ENCODE results near the gene NRP1.

NRP1 gene

DNA sequence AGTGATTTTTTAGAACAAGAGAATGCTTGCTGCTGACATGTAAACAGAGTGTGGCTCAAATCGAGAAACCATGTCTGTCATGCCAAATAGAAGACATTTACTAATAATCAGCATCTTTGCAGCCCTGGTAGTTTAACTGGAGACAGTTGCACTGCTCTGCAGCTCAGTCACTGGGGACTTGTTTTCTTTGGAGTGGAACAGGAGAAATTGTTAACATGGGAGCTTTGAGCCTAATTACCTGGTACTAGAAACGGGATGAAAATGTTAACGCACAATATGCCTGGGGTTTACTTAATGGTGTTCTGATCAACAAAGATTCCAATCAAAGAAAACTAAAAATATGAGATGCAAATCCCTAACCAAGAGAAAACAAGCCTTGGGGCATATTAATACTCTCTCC is 153.5 kb downstream of the NRP1 start:
- H3K27me3 ChIP-seq (replicated peaks; ENCODE audit: control insufficient read depth, insufficient read depth, low read length): no peaks in the 10 kb centered on the region; the same call in 1 of the 2 replicates
- no peak overlapping the region for H3K4me3 ChIP-seq (replicated peaks; ENCODE audit: low read depth, low read length)
- DNase-seq (ENCODE audit: extremely low read depth, insufficient read length): no peak
- H3K36me3 ChIP-seq (ENCODE audit: control insufficient read depth, insufficient read depth, low read length): no peaks in the 10 kb centered on the region
- TF ChIP-seq, protein P1, sequence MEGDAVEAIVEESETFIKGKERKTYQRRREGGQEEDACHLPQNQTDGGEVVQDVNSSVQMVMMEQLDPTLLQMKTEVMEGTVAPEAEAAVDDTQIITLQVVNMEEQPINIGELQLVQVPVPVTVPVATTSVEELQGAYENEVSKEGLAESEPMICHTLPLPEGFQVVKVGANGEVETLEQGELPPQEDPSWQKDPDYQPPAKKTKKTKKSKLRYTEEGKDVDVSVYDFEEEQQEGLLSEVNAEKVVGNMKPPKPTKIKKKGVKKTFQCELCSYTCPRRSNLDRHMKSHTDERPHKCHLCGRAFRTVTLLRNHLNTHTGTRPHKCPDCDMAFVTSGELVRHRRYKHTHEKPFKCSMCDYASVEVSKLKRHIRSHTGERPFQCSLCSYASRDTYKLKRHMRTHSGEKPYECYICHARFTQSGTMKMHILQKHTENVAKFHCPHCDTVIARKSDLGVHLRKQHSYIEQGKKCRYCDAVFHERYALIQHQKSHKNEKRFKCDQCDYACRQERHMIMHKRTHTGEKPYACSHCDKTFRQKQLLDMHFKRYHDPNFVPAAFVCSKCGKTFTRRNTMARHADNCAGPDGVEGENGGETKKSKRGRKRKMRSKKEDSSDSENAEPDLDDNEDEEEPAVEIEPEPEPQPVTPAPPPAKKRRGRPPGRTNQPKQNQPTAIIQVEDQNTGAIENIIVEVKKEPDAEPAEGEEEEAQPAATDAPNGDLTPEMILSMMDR (IDR thresholded peaks at IDR 0.05; ENCODE audit: insufficient read depth, low read length, poor library complexity, severe bottlenecking): no peak

DNA sequence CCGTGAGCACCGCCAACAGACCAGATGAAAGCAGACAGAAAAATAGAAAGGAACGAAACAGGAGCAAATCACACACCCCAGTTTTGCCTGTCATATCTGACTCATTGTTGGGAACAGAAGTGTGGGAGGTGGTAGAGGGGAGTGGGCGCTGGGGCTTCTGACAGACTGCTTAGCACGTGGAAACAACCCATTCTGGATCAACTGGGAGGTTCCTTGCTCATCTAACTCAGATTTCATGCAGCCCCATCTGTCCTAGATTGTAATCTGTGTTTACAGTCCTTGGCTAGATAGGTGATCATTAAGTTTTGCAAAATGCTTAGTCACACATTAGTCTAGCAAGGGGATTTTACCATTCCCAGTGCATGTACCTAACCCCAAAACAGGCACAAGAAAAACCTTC is 154.1 kb downstream of the NRP1 start:
- H3K36me3 ChIP-seq (ENCODE audit: control insufficient read depth, insufficient read depth, low read length): no peaks in the 10 kb centered on the region
- H3K4me3 ChIP-seq (replicated peaks; ENCODE audit: low read depth, low read length): no peak overlapping the region
- H3K27me3 ChIP-seq (replicated peaks; ENCODE audit: control insufficient read depth, insufficient read depth, low read length): no peaks in the 10 kb centered on the region; the same call in 1 of the 2 replicates
- TF ChIP-seq, protein P1 (IDR thresholded peaks at IDR 0.05; ENCODE audit: insufficient read depth, low read length, poor library complexity, severe bottlenecking): no peak
- DNase-seq (ENCODE audit: extremely low read depth, insufficient read length): no peak

DNA sequence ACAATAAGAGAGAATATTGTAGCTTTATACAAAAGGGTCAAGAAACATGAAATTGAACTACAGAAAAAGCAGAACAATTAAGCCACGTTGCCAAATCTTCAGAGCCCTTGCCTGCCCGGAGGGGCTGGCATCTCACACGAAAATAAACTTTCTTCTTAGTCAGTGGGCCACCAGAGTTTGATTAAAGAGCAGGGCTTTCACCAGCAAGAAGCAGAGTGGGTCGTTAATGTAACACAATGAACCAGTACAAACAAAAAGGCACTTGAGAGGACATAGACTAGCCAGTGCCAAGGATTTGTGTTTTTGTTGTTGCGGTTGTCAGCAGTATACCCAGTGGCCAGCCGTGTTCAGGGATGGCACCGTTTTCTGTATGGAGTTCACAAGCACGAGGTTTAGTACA is 155.4 kb downstream of the NRP1 start:
- no peaks in the 10 kb centered on the region; the same call in 1 of the 2 replicates for H3K27me3 ChIP-seq (replicated peaks; ENCODE audit: control insufficient read depth, insufficient read depth, low read length)
- H3K4me3 ChIP-seq (replicated peaks; ENCODE audit: low read depth, low read length): no peak overlapping the region
- no peaks in the 10 kb centered on the region for H3K36me3 ChIP-seq (ENCODE audit: control insufficient read depth, insufficient read depth, low read length)
- DNase-seq (ENCODE audit: extremely low read depth, insufficient read length): no peak
- TF ChIP-seq, protein P1 (IDR thresholded peaks at IDR 0.05; ENCODE audit: insufficient read depth, low read length, poor library complexity, severe bottlenecking): no peak

DNA sequence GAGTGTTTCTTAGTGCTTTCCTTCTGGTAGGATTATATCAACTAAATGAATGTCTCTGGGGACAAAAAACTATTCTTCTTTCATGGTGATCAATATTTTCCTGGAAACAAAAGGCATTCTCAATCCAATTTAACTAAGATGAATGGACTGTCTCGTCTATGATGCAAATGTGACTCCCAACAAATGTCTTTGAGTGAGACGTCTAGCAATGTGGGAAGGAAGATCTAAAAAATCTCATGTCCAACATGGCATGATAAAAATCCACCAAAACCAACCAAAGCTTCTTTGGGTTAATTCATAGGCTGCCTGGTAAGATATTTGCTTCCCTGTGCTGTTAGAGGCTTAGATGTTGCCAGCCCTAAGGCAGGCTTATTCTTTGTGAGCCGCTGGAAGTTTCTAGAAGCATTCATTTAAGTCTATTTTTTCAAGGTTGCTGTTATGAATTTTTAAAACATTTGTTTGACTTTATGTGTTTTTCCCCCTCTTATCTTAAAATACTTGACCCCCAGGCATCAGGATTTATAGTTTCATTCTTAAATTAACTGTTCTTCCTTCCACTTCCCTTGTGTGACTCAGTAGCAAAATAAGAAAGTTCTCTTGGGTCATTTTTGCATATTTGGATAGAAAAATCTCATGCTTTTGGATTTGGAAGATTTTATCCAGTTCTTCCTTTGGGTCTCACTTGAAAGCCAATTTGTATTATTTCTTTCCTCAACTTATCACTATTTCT is 156.3 kb downstream of the NRP1 start:
- TF ChIP-seq, protein P1 (IDR thresholded peaks at IDR 0.05; ENCODE audit: insufficient read depth, low read length, poor library complexity, severe bottlenecking): no peak
- Histone ChIP-seq H3K27me3 (replicated peaks; ENCODE audit: control insufficient read depth, insufficient read depth, low read length) (no peaks in the 10 kb centered on the region; the same call in 1 of the 2 replicates), H3K36me3 (ENCODE audit: control insufficient read depth, insufficient read depth, low read length) (no peaks in the 10 kb centered on the region), H3K4me3 (replicated peaks; ENCODE audit: low read depth, low read length) (no peak overlapping the region)
- no peak for DNase-seq (ENCODE audit: extremely low read depth, insufficient read length)

DNA sequence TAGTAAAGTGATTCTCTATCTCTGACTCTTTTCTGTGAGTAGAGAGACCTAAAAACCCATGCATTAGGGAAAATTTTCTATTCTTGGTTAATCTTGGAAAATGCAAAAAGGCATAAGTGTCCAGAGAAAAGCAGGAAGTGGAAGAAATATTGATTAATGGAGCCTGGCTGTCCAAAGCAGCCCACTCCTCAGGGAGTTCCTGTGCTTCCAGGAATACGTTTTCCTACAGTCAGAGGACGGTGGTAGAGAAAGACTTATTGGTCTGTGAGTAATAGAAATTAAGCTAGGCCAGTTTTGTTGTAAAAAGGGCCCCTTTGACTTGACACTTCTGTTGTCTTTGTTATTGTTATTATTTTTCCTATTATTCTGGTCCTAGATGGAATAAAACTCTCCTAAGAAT is 157.8 kb downstream of the NRP1 start:
- no peak overlapping the region for H3K4me3 ChIP-seq (replicated peaks; ENCODE audit: low read depth, low read length)
- H3K36me3 ChIP-seq (ENCODE audit: control insufficient read depth, insufficient read depth, low read length): no peaks in the 10 kb centered on the region
- TF ChIP-seq, protein P1 (IDR thresholded peaks at IDR 0.05; ENCODE audit: insufficient read depth, low read length, poor library complexity, severe bottlenecking): no peak
- H3K27me3 ChIP-seq (replicated peaks; ENCODE audit: control insufficient read depth, insufficient read depth, low read length): no peaks in the 10 kb centered on the region; the same call in 1 of the 2 replicates
- no peak for DNase-seq (ENCODE audit: extremely low read depth, insufficient read length)

All from GM06990 (cell line).